Measurements from ENCODE around the gene FAM117A. TPM values are rescaled to one million over a fixed set of nuclear protein-coding genes. Genes with fewer than 3 reads are reported as not detected.

Gene FAM117A
- total and polyA plus RNA-seq, 2 of the 4 experiments (the other 2 are of a cell fraction), result 0.72 to 3.4 TPM

DNA sequence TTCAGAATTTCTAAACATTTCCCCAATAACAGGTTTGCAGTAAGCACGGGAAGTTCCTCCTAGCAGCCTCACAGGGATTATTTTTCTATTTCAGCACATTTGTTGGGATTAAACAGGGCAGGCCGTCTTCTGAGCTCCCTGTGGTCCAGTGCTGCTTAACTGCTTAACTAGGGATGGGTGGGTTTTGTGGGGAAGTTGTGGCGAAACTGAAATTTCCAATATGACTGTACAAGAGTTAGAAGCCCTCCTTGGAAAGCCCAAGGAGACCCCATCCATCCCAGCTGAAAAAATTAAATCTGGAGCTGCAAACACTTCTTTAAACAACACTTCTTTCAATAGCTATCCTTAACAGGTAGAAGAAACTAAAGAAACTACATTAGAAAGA is 22.2 kb downstream of the FAM117A start:
- intact Hi-C loops (cut with micrococcal nuclease), result no loop called here
- H3K27ac ChIP-seq (ENCODE audit: insufficient read depth, low read length), result no peak overlapping the region
- no peak overlapping the region for H3K9ac ChIP-seq (ENCODE audit: low read depth, low read length)
- no peaks in the 10 kb centered on the region for H3K9me3 ChIP-seq (ENCODE audit: control insufficient read depth, insufficient read depth, low read length)
- H4K91ac ChIP-seq (ENCODE audit: insufficient read depth, low read depth, low read length), result no peak overlapping the region
- H2BK5ac ChIP-seq (ENCODE audit: low read depth, low read length, poor library complexity, severe bottlenecking), result no peak overlapping the region
- H3K4me3 ChIP-seq (ENCODE audit: insufficient read depth, low read depth, low read length), result no peak overlapping the region
- dilution Hi-C loops (cut with HindIII; ENCODE audit: low sequenced_read_pairs, unreplicated experiment), result no loop called here
- no peaks in the 10 kb centered on the region for H3K36me3 ChIP-seq (ENCODE audit: control insufficient read depth, insufficient read depth, low read length)
- ChIA-PET POLR2A (ENCODE audit: unreplicated experiment) (no interaction called here), CTCF (interaction anchor here (0.8 kb wide), 1 partner anchor 174 kb away, joined by 3 read pairs; no protein-coding TSS in a partner anchor)
- peaks cover 10% of the 10 kb centered on the region for H3K27me3 ChIP-seq (ENCODE audit: control insufficient read depth, insufficient read depth, low read length)
- no peak overlapping the region for H2BK15ac ChIP-seq (ENCODE audit: low read depth, low read length)
- no peak overlapping the region for H4K8ac ChIP-seq (ENCODE audit: low read depth in 2 of 2, low read length in 2 of 2)
- DNase-seq (no peak), ATAC-seq (ENCODE audit: low read depth) (no peak)
- no peak overlapping the region for H2BK20ac ChIP-seq (ENCODE audit: low read depth, low read length)
- no peaks in the 10 kb centered on the region for H3K9me1 ChIP-seq (ENCODE audit: insufficient read depth, low read length)
- H3K14ac ChIP-seq (replicated peaks; ENCODE audit: low read depth, low read length), result no peak overlapping the region
- in situ Hi-C loops (cut with MboI; ENCODE audit: low sequenced_read_pairs), result no loop called here
- H2AFZ ChIP-seq (replicated peaks; ENCODE audit: low read length, poor library complexity), result no peak overlapping the region
- H3K4me1 ChIP-seq (ENCODE audit: control insufficient read depth, insufficient read depth, low read length), result peaks cover 4% of the 10 kb centered on the region
- BruUV-seq (replicated peaks), result no TSS peak
- H4K5ac ChIP-seq (ENCODE audit: low read depth, low read length), result no peak overlapping the region
- no peak overlapping the region for H3K4ac ChIP-seq (ENCODE audit: low read depth, low read length)
- H2AK9ac ChIP-seq (replicated peaks; ENCODE audit: low read depth, low read length, poor library complexity), result no peak overlapping the region
- no peak for TF ChIP-seq USF2 (IDR thresholded peaks at IDR 0.05; ENCODE audit: low read depth, low read length)
- TF ChIP-seq MXI1 (IDR thresholded peaks at IDR 0.05; ENCODE audit: borderline replicate concordance, low read depth, low read length), result no peak
- TF ChIP-seq RCOR1 (IDR thresholded peaks at IDR 0.05; ENCODE audit: insufficient replicate concordance, low read length), result no peak
- TF ChIP-seq, protein P1, sequence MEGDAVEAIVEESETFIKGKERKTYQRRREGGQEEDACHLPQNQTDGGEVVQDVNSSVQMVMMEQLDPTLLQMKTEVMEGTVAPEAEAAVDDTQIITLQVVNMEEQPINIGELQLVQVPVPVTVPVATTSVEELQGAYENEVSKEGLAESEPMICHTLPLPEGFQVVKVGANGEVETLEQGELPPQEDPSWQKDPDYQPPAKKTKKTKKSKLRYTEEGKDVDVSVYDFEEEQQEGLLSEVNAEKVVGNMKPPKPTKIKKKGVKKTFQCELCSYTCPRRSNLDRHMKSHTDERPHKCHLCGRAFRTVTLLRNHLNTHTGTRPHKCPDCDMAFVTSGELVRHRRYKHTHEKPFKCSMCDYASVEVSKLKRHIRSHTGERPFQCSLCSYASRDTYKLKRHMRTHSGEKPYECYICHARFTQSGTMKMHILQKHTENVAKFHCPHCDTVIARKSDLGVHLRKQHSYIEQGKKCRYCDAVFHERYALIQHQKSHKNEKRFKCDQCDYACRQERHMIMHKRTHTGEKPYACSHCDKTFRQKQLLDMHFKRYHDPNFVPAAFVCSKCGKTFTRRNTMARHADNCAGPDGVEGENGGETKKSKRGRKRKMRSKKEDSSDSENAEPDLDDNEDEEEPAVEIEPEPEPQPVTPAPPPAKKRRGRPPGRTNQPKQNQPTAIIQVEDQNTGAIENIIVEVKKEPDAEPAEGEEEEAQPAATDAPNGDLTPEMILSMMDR (conservative IDR thresholded peaks at IDR 0.05; ENCODE audit: low read depth, low read length), result no peak
- TF ChIP-seq RAD21 (IDR thresholded peaks at IDR 0.05; ENCODE audit: low read length), result no peak
- no peak overlapping the region for H3K18ac ChIP-seq (ENCODE audit: low read depth, low read length)
- no peak overlapping the region for H3K23ac ChIP-seq (ENCODE audit: low read depth, low read length)
- H3K79me1 ChIP-seq (ENCODE audit: low read depth in 1 of 2, low read length in 2 of 2), result no peaks in the 10 kb centered on the region
- no peak overlapping the region for H3K56ac ChIP-seq (ENCODE audit: extremely low read depth, insufficient read depth, low read length)
- no peak overlapping the region for H3K4me2 ChIP-seq (ENCODE audit: low read depth, low read length)
- no peaks in the 10 kb centered on the region for H4K20me1 ChIP-seq (ENCODE audit: insufficient read depth, low read length)
- H2BK120ac ChIP-seq (ENCODE audit: low read depth, low read length), result no peak overlapping the region
- H2AK5ac ChIP-seq (ENCODE audit: low read depth, low read length), result no peak overlapping the region
- WGBS, 2 experiments (ENCODE audit: extremely low coverage in 2 of 2, insufficient read length in 1 of 2), result no CpG with 5 or more reads among the region's 3 CpGs
